ENCODE measurements around the gene SPAG16.

DNA sequence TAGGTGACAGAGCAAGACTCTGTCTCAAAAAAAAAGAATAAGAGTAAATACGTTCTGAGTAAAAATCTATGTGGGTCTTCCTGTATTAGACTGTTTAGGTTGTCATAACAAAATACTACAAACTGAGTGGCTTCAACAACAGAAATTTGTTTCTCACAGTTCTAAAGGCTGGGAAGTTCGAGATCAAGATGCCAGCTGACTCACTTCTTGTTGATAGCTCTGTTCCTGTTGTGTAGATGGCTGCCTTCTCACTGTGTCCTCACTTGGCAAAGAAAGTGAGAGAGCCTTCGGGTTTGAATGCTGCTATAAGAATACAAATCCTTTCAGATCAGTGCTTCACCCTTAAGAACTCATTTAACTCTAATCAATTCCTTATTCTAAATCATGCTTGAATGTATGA lies 696.6 kb downstream of the SPAG16 start:
- no peak for TF ChIP-seq EGR1 (IDR thresholded peaks at IDR 0.05)
- no peak for TF ChIP-seq YY1 (IDR thresholded peaks at IDR 0.05; ENCODE audit: low read depth)
- no peak for TF ChIP-seq EP300 (IDR thresholded peaks at IDR 0.05; ENCODE audit: borderline replicate concordance)
- no peak for TF ChIP-seq CREB1 (IDR thresholded peaks at IDR 0.05; ENCODE audit: low read depth)
- TF ChIP-seq TAF1 (IDR thresholded peaks at IDR 0.05; ENCODE audit: low read depth): no peak
- TF ChIP-seq, protein P1, sequence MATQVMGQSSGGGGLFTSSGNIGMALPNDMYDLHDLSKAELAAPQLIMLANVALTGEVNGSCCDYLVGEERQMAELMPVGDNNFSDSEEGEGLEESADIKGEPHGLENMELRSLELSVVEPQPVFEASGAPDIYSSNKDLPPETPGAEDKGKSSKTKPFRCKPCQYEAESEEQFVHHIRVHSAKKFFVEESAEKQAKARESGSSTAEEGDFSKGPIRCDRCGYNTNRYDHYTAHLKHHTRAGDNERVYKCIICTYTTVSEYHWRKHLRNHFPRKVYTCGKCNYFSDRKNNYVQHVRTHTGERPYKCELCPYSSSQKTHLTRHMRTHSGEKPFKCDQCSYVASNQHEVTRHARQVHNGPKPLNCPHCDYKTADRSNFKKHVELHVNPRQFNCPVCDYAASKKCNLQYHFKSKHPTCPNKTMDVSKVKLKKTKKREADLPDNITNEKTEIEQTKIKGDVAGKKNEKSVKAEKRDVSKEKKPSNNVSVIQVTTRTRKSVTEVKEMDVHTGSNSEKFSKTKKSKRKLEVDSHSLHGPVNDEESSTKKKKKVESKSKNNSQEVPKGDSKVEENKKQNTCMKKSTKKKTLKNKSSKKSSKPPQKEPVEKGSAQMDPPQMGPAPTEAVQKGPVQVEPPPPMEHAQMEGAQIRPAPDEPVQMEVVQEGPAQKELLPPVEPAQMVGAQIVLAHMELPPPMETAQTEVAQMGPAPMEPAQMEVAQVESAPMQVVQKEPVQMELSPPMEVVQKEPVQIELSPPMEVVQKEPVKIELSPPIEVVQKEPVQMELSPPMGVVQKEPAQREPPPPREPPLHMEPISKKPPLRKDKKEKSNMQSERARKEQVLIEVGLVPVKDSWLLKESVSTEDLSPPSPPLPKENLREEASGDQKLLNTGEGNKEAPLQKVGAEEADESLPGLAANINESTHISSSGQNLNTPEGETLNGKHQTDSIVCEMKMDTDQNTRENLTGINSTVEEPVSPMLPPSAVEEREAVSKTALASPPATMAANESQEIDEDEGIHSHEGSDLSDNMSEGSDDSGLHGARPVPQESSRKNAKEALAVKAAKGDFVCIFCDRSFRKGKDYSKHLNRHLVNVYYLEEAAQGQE (IDR thresholded peaks at IDR 0.05; ENCODE audit: low read depth): no peak

All from Ishikawa (cell line).